ENCODE results near the gene FLT4.

DNA sequence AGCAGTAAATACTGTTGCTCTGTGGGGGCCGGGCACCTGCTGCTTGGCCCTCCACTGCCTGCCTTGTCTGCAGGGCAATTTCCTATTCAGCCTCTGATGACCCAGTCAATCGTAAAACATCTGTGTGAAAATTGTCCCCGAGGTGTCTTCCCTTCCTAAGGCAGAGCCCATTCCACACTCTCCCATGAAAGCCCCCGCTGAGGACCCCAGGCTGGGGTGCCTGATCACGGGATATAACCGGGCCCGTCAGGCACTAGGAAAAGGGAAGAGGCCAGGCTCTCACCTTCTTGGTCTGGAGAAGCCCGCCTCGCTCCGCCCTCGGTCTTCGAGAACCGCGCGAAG is 30.9 kb downstream of the FLT4 start:
- no peak for TF ChIP-seq CTCF (IDR thresholded peaks at IDR 0.05)
- TF ChIP-seq POLR2A (IDR thresholded peaks at IDR 0.05): no peak
- no peak for TF ChIP-seq EP300 (IDR thresholded peaks at IDR 0.05)
- TF ChIP-seq POLR2AphosphoS5 (IDR thresholded peaks at IDR 0.05): no peak
